ENCODE measurements around the gene ATP8B3. TPM values are rescaled to one million over a fixed set of nuclear protein-coding genes. Genes with fewer than 3 reads are reported as not detected.

The ATP8B3 gene
- total RNA-seq, 6 experiments from 2014 or later: 4.9 to 8.8 (median 7.6) TPM

DNA sequence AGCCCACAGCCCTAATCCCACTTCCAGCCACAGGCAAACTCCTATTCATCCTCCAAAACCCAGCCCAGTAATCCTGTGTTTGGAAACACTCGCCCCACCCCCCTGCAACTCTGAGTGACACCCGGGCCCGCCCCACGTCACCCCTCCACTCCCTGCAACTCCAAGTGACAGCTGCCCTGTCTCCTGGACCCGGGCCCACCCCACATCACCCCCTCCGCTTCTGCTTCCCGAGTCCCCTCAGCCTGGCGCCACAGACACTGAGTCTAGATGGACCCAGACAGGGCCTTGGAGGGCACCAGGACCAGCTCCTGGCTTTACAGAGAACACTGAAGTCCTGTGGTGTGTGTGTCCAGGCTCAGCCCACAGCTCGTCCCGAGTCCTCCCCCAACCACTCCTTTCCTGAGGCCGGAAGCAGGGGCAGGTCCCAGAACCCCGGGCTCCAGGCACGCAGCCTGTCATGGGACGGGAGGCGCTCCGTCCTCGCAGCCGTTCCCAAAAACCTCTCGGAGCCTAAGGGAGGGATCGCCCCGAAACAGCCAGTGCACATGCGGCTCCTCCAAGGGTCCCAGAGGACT is 28.6 kb upstream of the ATP8B3 start:
- TF ChIP-seq CTCF (IDR thresholded peaks at IDR 0.05): no peak
- no peak overlapping the region for H3K4me3 Mint-ChIP-seq
- H3K27ac Mint-ChIP-seq: 0 out of 2 replicates have a peak overlapping the region, but pooled peaks have one; percentile 26
- H3K4me1 Mint-ChIP-seq (ENCODE audit: low read depth): no peaks in the 10 kb centered on the region; the same call in 1 of the 2 replicates
- no peak for DNase-seq
- H3K27me3 Mint-ChIP-seq (ENCODE audit: insufficient read depth): peaks cover 1% of the 10 kb centered on the region; the same call in 1 of the 2 replicates
- no peaks in the 10 kb centered on the region for H3K36me3 Mint-ChIP-seq (ENCODE audit: low read depth)
- no peaks in the 10 kb centered on the region for H3K9me3 Mint-ChIP-seq

- H3K27ac Mint-ChIP-seq: no peak overlapping the region
- H3K36me3 Mint-ChIP-seq (ENCODE audit: low read depth): no peaks in the 10 kb centered on the region
- H3K4me1 Mint-ChIP-seq (ENCODE audit: low read depth): no peaks in the 10 kb centered on the region
Measured at GRCh38 chr19:1839658-1840540, 27.8 kb upstream of the ATP8B3 start.

GRCh38 chr19:1837625-1838105 is 25.6 kb upstream of the ATP8B3 start:
- TF ChIP-seq CTCF (IDR thresholded peaks at IDR 0.05): peak; percentile 95
- Mint-ChIP-seq H3K4me3 (no peak overlapping the region), H3K27ac (no peak overlapping the region), H3K27me3 (ENCODE audit: insufficient read depth) (no peaks in the 10 kb centered on the region), H3K36me3 (ENCODE audit: low read depth) (no peaks in the 10 kb centered on the region), H3K9me3 (no peaks in the 10 kb centered on the region), H3K4me1 (ENCODE audit: low read depth) (no peaks in the 10 kb centered on the region)
- no peak for DNase-seq

More at GRCh38 chr19:1839658-1840540, 27.8 kb upstream of the ATP8B3 start:
- no peaks in the 10 kb centered on the region for H3K9me3 Mint-ChIP-seq
- H3K4me3 Mint-ChIP-seq: no peak overlapping the region
- no peak for DNase-seq
- peaks cover 1% of the 10 kb centered on the region; the same call in 1 of the 2 replicates for H3K27me3 Mint-ChIP-seq (ENCODE audit: insufficient read depth)
- TF ChIP-seq CTCF (IDR thresholded peaks at IDR 0.05): no peak

DNA sequence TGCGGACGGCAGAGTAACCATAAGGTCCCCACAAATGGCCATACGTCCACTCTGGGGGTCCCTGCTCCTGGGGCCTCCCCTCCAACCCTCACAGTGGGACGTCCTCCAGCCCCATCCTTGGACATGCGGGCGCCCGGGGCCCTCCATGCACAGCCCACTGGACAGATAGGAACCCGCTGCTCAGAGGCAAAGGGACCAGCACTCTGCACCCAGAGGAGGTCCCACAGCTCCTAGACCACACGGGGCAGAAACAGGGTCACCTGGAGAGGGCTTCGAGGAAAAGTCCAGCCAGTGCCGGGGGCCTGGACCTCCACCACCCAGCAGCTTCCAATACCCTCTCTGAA is 25.1 kb upstream of the ATP8B3 start:
- no peak for TF ChIP-seq CTCF (IDR thresholded peaks at IDR 0.05)
- H3K36me3 Mint-ChIP-seq (ENCODE audit: low read depth): no peaks in the 10 kb centered on the region
- no peaks in the 10 kb centered on the region for H3K27me3 Mint-ChIP-seq (ENCODE audit: insufficient read depth)
- DNase-seq: no peak
- no peak overlapping the region for H3K27ac Mint-ChIP-seq
- no peak overlapping the region for H3K4me3 Mint-ChIP-seq
- no peaks in the 10 kb centered on the region for H3K4me1 Mint-ChIP-seq (ENCODE audit: low read depth)
- H3K9me3 Mint-ChIP-seq: no peaks in the 10 kb centered on the region

DNA sequence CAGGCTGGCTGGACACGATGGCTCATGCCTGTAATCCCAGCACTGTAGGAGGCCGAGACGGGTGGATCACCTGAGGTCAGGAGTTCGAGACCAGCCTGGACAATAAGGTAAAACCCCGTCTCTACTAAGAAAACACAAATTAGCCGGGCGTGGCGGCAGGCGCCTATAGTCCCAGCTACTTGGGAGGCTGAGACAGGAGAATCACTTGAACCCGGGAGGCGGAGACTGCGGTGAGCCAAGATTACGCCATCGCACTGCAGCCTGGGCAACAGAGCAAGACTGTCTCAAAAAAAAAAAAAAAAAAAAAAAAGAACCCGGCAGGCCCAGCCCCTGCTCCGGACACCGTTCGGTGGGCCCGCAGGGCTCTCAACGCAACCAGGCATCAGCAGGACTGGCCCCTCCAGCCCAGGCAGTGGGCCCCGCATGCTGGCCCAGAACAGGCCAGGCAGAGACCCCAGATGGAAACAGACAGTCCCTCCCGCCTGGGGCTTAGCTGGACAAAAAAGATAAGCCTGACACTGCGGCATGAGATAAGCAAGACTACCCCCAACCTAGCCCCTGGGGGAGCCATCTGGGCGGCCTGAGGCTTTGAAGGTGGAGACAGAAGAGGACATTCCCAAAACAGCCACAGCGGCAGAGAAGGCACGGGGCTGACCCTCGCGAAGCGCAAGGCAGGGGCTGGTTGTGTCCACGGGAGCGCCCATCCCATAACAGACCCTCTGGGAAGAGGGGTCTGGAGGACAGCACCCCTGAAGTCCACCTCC is 24.6 kb upstream of the ATP8B3 start:
- Mint-ChIP-seq H3K27me3 (ENCODE audit: insufficient read depth) (no peaks in the 10 kb centered on the region), H3K4me3 (no peak overlapping the region), H3K9me3 (no peaks in the 10 kb centered on the region)

More for the DNA sequence above, 24.6 kb upstream of the ATP8B3 start:
- no peak for DNase-seq
- TF ChIP-seq CTCF (IDR thresholded peaks at IDR 0.05): no peak
- Mint-ChIP-seq H3K36me3 (ENCODE audit: low read depth) (no peaks in the 10 kb centered on the region), H3K27ac (no peak overlapping the region), H3K4me1 (ENCODE audit: low read depth) (no peaks in the 10 kb centered on the region)

All from HFFc6 (cell line).